HG03575 (cell line): ENCODE data around the gene RBM26.
"Not testable (repeated sequence)": the region's sequence is repeated elsewhere in the genome, so short reads cannot be mapped to it uniquely, and the experiment has no call there.

Experiments
- ATAC-seq: cut with Tn5 transposase; IDR thresholded peaks from one replicate; pipeline ENCODE4 v1.9.1; 2021; ENCODE audit not compliant: unreplicated experiment, insufficient number of reproducible peaks, low FRiP score; ENCODE audit errors: extremely low read depth

The RBM26 gene

DNA sequence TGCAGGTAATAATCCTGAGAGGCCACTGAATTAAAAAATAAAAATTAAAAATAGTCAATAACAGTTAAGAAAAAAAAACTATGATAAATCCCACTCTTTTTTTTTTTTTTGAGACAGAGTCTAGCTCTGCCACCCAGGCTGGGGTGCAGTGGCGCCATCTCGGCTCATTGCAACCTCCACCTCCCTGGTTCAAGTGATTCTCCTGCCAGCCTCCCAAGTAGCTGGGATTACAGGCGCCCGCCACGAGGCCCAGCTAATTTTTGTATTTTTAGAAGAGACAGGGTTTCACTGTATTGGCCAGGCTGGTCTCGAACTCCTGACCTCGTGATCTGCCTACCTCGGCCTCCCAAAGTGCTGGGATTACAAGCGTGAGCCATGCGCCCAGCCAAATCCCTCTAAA lies 56.4 kb downstream of the RBM26 start:
- ATAC-seq: not testable (repeated sequence)

DNA sequence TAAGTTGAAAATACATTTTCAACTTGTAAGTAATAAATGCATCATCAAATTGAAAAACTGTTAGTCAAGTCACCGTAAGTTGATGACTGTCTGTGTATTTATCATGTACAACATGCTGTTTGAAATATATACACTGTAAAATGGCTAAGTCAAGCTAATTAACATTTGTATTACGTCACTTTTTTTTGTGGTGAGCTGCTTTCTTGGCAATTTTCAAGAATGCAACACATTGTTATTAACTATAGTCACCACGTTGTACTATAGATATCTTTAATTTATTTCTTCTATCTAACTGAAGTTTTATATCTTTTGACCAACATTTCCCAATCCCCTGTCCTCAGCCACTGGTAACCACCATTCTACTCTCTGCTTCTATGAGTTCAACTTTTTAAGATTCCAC lies 57.0 kb downstream of the RBM26 start:
- no peak for ATAC-seq

DNA sequence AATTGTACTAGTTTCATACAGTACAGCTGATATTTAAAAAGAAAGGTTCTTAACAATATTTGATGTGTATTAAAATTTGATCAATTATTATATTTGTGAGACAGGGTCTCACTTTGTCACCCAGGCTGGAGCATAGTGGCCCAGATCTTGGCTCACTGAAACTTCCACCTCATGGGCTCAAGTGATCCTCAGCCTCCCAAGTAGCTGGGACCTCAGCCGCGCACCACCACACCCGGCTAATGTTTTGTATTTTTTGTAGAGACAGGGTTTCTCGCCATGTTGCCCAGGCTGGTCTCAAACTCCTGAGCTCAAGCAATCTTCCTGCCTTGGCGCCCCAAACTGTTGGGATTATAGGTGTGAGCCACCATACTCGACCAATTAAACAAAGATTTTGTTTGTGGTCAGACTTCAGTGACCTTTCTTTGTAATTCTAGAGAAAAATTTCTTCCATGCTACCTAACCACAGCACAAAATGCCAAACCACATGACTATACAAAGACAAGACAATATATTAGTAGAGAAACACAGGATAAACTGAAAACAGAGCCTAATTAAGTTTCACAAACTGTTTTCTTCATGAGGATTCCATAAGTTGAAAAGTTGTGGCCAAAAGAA lies 59.6 kb downstream of the RBM26 start:
- no peak for ATAC-seq

DNA sequence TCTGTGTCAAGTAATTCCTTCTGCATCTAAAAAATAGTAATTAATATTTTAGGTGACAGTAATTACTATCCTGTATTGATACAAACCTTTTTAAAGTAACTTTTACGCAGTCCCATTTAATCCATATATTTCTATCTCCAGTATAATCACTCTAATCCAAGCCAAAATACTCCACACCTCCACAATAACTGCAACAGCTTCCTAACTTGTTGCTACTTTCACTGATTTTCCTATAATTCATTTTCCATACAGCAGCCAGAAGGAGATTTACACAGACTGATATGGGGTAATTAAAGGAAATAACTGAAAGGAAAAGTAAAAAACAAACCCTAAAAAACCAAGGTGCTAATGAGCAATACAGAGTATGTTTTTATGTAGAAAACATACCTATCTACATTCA lies 64.9 kb downstream of the RBM26 start:
- no peak for ATAC-seq

DNA sequence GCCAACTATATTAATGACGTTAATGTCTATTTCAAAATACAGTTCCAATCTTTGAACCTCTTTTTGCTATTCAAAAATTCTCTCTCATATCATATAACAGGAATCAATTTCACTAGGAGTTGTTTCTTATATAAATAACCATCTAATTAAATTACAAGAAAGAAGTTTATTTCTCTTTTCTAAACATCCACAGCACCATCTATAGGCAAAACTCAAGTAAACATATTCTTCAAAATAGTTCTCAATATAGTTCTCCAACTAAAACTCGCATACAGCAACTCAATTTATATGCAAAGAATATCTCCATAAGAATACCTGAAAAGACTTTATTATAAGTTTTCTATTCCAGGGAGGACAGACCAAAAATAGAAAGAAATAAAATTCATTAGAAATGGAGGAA lies 65.6 kb downstream of the RBM26 start:
- no peak for ATAC-seq

DNA sequence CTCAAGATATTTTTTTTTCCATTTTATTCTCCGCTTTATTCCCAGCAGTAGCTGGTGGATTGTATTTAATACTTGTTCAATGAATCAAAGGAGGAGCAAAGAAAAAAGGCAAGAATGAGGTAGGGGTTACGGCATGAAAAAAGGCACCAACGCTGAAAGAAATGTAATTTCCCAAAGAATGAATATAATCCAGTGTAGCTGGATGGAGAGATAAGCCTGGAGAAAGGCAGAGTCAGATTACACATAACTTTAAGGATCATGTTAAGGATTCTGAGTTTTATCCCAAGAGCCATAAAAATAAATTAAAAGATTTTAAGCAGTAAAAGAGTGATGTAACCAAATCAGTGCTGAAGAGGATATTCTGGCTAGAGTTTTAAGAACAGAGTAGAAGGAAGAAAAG lies 67.7 kb downstream of the RBM26 start:
- ATAC-seq: no peak

DNA sequence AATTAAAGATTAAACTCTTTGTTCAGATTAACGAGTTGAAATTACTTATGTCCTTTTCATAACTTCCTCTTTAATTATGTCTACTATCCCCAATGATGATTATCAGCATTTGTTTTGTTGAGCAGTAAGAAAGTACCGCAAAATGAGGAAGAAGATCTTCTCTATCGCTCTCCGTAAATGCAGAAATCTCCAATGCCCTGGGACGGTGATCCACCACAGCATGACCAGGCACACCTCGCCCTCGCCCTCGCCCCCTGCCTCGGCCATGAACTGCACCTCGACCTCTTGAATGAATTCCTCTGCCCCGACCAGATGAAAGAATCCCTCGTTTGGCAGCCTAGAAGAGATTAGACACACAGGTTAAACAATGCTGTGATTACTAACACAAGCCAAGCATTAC lies 69.1 kb downstream of the RBM26 start:
- no peak for ATAC-seq

DNA sequence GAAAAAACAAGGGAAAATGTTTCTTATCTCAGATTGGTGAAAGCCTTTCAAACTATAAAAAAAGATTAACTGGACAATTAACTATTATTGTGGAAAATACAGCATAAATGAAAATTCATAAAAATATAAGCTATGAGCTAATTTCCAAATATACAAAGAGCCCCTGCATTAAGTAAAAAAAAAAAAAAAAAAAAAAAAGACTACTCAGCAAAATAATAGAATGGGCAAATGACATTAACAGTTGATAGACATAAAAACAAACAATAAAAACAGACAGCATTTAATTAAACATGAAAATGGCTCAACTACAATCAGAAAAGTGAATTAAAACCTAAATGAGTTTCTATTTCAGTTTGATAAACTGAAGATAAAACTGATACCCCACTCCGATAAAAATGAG lies 77.5 kb downstream of the RBM26 start:
- ATAC-seq: no peak

DNA sequence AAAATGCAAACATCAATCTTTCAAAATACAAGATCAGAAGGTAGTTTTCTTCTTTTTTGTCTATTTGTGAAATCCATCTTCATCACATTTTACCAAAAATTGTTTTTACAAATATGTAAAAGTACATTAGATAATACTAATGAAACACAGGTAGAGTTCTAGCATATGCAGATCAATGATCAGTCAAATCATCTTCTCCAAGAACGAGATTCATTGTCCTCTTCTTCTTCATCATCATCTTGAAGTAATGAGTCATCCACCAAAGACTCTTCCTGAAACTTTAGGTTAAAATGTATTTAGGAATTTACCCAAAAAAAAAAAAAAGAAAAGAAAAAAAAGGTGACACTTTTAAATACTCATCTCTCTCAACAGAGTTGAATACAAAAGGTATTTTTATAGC lies 85.6 kb downstream of the RBM26 start:
- ATAC-seq: no peak

DNA sequence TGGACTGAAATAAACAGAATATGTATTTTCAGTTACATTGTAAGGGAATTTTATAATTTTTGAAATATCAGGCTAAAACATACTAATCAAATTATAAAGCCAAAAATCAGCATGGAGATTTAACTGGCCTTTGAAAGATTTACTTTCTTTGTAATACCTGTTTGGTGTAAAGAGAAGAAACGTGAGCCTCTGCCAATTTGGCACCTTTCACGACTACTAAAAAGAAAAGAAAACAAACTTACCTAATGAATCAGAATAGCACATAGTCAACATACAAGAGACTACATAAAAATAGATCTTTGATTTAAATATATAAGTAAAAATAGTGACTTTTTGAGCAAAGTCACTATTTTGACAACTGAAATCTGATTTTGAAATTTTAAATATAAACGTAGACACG lies 87.4 kb downstream of the RBM26 start:
- ATAC-seq: no peak

DNA sequence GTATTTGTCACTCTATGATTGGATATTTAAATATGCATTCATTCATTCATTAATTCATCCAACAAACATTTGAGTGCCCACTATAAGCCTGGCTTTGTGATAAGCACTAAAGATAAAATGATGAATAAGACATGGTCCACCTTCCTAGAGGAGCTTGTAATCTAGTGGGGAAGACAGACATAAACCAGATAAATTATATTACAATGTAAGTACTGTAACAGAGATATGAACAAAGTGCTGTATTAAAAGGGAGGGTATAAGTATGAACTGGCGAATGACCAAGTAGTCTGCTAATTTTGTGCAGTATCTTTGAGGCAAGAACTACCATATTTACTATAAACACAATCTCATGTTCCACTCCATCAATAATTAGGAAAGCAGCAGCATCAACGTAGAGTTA lies 88.2 kb downstream of the RBM26 start:
- ATAC-seq: no peak

DNA sequence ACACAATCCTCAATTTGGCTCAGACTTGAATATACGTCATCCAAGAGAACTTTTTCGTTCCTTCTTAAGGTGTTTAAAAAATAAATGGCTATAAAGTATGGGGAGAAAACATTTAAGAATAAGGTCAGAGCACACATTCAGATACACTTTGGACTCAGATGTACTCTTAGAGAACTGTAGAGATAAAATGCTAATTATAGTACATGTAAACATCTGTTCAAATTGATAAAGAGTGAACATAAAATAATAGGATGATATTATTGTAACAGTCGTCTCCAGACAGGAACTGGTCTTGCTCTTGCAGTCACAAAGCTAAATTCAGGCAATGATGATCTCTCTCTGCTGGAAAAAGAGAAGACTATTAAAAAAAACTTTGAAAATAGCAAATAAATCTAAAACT lies 91.4 kb downstream of the RBM26 start:
- ATAC-seq: no peak

DNA sequence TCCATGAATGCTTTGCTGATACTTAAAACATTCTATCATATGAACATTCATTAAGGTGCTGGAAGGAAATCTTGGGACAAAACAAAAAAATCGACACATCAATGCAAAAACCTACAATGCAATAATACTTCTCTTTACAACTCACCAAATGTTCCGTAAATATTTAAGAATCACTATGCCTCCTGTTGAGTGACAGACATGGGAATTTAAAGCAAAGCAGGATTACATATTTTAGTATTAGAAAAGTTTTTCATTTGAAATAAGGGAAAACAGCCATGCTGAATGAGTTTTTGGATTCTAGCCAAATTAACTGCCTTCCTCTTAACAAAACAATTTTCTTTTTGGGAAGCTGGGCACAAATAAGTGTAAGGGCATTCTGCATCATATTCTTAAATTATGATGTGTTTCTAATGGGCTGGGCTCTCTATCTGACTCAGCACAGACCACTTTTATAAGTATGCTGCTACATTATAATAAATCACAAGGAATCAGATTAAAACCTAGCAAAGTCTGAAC lies 93.7 kb downstream of the RBM26 start:
- no peak for ATAC-seq

DNA sequence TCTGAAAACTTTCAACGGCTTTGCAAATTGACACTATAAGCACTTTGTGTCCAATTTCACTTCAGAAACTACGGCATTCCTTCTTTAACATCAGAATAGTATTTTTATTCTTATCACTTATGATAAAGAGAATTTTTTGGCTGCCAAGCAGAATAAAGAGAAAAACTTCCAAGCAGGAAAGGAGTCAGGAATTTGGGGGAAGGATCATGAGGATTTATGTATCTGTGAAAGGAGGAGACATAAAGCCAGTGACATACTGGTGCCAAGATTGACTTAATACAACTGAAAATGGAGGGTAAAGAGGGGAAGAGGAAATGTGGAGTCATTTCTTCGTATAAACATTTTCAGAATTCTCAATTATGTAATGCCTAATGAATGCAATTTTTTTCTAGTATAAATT lies 94.7 kb downstream of the RBM26 start:
- ATAC-seq: no peak

DNA sequence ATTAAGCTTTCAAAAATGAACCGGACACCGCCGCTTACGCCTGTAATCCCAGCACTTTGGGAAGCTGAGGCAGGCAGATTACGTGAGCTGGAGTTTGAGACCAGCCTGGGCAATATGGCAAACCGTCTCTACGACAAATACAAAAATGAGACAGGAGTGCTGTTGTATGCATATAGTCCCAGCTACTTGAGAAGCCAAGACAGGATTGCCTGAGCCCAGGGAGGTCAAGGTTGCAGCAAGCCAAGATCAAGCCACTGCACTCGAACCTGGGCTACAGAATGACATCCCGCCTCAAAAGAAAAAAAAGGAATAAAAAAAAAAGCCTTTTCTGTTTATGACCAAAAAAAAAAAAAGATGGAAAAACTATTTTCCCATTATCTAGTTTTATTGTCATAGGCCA lies 96.4 kb downstream of the RBM26 start:
- no peak for ATAC-seq

DNA sequence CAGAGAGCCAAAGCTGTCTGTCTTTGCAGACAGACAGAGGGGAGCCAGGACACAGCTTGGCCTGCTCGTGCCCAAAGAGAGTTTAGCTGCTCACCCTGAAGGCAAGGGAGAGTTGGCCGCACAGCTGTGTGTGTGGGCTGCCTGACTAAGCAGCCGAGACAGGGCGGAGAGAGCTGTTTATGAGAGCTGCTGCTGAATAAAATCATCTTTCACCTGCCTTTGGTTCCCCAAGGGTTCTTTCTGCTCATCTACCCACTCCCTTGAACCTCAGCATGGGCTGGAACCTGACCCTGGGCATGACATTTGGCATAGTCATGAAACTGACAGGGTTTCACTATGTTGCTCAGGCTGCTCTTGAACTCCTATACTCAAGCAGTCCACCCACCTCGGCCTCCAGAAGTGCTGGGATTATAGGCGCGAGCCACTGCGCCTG lies 98.2 kb downstream of the RBM26 start:
- no peak for ATAC-seq

DNA sequence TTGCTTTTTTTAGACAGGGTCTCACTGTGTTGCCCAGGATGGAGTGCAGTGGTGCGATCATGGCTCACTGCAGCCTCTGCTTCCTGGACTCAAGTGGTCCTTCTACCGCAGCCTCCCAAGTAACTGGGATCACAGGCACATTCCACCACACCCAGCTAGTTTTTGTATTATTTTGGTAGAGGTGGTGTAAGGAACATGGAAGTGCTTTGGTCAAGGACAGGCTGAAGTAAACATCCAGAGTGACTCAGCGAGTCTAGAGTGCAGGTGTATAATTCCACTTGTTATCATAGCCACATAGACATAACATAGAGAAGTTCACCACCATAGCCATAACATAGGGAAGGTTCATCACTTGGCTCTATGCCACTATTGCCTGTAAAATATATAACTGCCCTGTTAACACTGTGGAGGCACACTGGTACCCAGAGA lies 98.6 kb downstream of the RBM26 start:
- ATAC-seq: no peak

DNA sequence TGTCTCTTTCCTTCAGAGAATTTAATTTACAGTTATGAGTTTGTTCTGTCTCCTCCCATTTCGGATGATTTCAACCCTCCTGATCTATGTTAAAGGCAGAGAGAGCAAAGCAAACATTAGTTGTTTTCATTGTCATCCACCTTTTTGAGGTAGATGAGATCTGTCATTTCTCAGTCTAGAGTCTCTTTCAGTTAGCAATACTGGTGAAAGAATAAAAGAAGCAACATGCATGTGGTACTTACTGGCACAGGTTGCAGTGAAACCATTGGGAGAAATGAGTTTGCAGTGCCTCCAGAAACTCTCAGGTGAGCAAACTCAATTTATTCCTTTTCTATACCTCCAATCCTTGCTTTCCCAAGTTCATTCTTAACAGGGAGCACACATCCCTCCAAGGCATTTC lies 99.4 kb downstream of the RBM26 start:
- no peak for ATAC-seq

DNA sequence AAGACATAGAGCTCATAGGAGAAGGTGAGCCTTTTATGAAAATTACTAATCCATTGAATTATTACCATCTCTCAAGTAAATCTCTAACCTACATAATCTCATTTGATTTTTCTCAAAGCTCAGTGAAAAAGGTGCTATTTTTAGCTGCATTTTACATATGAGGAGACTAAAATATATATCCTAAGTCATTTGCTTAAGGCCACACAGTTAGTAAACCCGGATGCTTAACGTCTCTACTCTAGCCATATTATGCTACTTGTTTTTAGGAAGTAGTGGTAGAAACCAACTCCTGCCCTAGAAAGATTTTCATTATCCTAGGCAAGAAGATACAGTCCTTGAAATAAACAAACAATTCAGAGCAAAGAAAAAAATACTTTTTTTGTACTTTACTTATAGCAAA lies 108.9 kb downstream of the RBM26 start:
- no peak for ATAC-seq

DNA sequence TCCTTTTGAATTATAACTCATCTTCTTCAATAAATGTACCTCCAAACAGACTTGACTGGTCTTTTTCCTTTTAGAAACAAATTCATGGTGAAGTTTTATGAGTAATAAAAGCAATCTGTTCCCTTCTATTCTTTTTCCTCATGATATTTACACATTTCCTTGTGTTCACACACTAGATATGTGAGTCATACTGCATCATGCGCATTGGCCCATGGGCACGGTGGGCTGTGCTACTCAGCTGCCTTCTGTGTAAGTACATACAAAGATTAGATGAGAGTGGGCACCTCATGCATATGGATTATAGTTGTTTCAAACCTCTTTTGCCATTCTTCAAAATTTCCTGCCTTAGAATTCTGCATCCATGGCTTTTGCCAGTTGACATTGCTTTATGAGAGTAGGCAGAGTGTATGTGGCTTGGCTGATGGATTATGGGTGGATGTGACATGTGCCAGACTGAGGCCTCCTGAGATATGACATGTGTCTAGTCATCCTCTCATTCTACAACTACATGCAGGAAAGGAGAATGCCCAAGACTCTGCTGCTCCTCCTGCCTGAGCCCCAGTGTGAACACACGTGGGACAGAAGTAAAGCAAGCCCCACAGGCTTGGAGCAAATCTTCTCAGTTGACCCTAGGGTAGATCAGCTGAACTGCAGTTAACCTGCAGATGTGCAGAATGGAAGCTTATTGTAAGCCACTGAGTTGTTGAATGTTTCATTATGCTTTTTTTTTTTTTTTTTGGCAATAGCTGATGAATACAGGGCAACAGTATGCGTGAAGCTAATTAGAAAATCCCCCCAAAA lies 109.9 kb downstream of the RBM26 start:
- ATAC-seq: no peak
